Measurements from ENCODE around the gene EFL1. TPM values are rescaled to one million over a fixed set of nuclear protein-coding genes. Genes with fewer than 3 reads are reported as not detected.
"Not testable (repeated sequence)": the region's sequence is repeated elsewhere in the genome, so short reads cannot be mapped to it uniquely, and the experiment has no call there.

EFL1 gene
- total RNA-seq, 1 experiment from 2014 or later: 44.7 TPM

DNA sequence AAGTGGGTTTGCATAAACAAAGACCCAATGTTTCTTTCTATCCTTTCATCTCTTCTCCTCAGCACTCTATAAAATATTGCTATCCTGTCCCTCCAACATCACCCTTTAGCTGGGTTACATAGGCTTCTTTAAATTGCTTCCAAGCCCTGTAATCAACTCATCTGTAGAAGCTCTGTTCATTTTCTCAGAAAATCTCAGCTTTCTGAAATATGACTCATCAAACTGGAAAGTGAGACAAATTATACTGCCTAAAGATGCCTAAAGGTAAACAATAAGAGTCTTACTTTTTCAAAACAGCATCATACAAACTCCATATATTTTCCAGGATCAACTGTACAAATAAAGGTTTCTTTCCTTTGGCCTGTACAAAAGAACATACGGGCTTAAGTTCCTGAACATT lies 33.8 kb downstream of the EFL1 start:
- POLR2A ChIA-PET: no interaction called here
- intact Hi-C loops (cut with micrococcal nuclease): no loop called here
- Mint-ChIP-seq H3K4me1 (ENCODE audit: insufficient read depth, unreplicated experiment) (no peaks in the 10 kb centered on the region), H3K27me3 (ENCODE audit: insufficient read depth, unreplicated experiment) (no peaks in the 10 kb centered on the region), H3K27ac (ENCODE audit: low read depth, unreplicated experiment) (no peak overlapping the region), H3K9me3 (ENCODE audit: unreplicated experiment) (no peaks in the 10 kb centered on the region), H3K4me3 (ENCODE audit: unreplicated experiment) (no peak overlapping the region), H3K36me3 (ENCODE audit: insufficient read depth, unreplicated experiment) (peaks cover 60% of the 10 kb centered on the region)
- TF ChIP-seq, protein P1, sequence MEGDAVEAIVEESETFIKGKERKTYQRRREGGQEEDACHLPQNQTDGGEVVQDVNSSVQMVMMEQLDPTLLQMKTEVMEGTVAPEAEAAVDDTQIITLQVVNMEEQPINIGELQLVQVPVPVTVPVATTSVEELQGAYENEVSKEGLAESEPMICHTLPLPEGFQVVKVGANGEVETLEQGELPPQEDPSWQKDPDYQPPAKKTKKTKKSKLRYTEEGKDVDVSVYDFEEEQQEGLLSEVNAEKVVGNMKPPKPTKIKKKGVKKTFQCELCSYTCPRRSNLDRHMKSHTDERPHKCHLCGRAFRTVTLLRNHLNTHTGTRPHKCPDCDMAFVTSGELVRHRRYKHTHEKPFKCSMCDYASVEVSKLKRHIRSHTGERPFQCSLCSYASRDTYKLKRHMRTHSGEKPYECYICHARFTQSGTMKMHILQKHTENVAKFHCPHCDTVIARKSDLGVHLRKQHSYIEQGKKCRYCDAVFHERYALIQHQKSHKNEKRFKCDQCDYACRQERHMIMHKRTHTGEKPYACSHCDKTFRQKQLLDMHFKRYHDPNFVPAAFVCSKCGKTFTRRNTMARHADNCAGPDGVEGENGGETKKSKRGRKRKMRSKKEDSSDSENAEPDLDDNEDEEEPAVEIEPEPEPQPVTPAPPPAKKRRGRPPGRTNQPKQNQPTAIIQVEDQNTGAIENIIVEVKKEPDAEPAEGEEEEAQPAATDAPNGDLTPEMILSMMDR (IDR thresholded peaks at IDR 0.05; ENCODE audit: unreplicated experiment): no peak
- CTCF ChIA-PET: interaction anchor here (0.8 kb wide), 1 partner anchor 34 kb away, joined by 4 read pairs; the partner anchor contains the start of genes EFL1 and SAXO2
- no peak for DNase-seq (ENCODE audit: unreplicated experiment)
- BruUV-seq (replicated peaks): no TSS peak

DNA sequence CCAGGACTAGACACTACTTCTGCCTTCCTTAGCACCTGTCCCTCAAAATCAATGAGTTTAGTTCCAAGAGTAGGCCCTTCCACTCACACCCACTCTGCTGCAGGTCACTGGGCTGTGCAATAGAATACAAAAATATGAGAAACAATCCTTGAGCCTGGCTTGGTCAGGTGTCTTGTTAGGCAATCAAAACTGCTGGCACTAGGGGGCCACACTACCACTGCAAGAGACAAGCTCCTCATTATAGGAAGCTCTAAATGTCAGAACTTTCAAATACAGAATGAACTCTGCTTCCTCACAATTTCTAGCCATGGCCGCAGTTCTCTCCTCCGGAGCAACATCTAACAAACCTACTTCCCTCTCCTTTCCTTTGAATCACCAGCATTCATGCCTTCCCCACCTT lies 41.0 kb downstream of the EFL1 start:
- BruUV-seq (replicated peaks); H3K9me3 Mint-ChIP-seq (ENCODE audit: unreplicated experiment); H3K27me3 Mint-ChIP-seq (ENCODE audit: insufficient read depth, unreplicated experiment); H3K27ac Mint-ChIP-seq (ENCODE audit: low read depth, unreplicated experiment); intact Hi-C loops (cut with micrococcal nuclease); H3K4me1 Mint-ChIP-seq (ENCODE audit: insufficient read depth, unreplicated experiment); CTCF ChIA-PET; H3K4me3 Mint-ChIP-seq (ENCODE audit: unreplicated experiment): not testable (repeated sequence)
- POLR2A ChIA-PET: interaction anchor here (0.7 kb wide), 1 partner anchor 1640 kb away, joined by 3 read pairs; no protein-coding TSS in a partner anchor
- peak; percentile 30 for DNase-seq (ENCODE audit: unreplicated experiment)
- peaks cover 50% of the 10 kb centered on the region for H3K36me3 Mint-ChIP-seq (ENCODE audit: insufficient read depth, unreplicated experiment)

DNA sequence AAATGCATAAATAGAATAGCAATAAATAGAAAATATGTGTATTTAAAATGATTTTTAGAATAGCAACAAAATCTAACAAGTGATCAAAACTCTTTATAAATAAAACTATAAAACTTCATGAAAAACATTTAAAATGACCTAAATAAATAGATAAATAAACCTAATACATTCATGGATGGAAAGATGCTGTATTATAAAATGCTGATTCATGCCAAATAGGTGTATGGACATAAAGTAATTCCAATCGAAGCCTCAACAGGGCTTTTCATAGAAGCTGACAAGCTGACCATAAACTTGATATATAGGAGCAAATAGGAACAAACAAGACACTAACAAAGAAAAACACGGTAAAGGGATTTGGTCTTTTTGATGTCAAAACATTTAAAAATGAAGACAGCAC lies 46.4 kb downstream of the EFL1 start:
- POLR2A ChIA-PET; H3K4me3 Mint-ChIP-seq (ENCODE audit: unreplicated experiment); intact Hi-C loops (cut with micrococcal nuclease); H3K9me3 Mint-ChIP-seq (ENCODE audit: unreplicated experiment); BruUV-seq (replicated peaks); H3K27me3 Mint-ChIP-seq (ENCODE audit: insufficient read depth, unreplicated experiment); H3K4me1 Mint-ChIP-seq (ENCODE audit: insufficient read depth, unreplicated experiment); DNase-seq (ENCODE audit: unreplicated experiment): not testable (repeated sequence)
- peak overlapping the region; percentile 35 for H3K27ac Mint-ChIP-seq (ENCODE audit: low read depth, unreplicated experiment)
- CTCF ChIA-PET: interaction anchor here (0.7 kb wide), 1 partner anchor 315 kb away, joined by 3 read pairs; no protein-coding TSS in a partner anchor
- peaks cover 37% of the 10 kb centered on the region for H3K36me3 Mint-ChIP-seq (ENCODE audit: insufficient read depth, unreplicated experiment)

DNA sequence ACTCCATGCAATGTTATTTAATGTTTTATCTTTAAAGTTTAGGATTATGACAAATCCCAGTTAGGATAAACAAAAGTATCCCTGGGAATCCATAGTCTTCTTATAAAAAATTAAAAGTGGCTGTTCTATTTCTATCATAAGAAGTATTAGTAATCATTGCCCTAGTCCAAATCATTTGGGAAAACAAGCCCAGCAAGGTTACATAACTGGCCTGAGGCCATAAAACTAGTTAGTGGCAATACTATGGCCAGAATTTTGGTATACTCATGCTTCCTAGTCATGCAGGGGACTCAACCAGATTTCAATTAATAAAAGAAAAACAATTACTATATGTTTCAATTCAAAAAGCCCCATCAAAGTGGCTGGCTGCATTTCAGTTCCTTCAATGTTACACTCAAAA lies 50.3 kb downstream of the EFL1 start:
- CTCF ChIA-PET; H3K27me3 Mint-ChIP-seq (ENCODE audit: insufficient read depth, unreplicated experiment); H3K4me1 Mint-ChIP-seq (ENCODE audit: insufficient read depth, unreplicated experiment); H3K9me3 Mint-ChIP-seq (ENCODE audit: unreplicated experiment); H3K27ac Mint-ChIP-seq (ENCODE audit: low read depth, unreplicated experiment); BruUV-seq (replicated peaks); POLR2A ChIA-PET; intact Hi-C loops (cut with micrococcal nuclease); H3K4me3 Mint-ChIP-seq (ENCODE audit: unreplicated experiment): not testable (repeated sequence)
- DNase-seq (ENCODE audit: unreplicated experiment): peak; percentile 5
- H3K36me3 Mint-ChIP-seq (ENCODE audit: insufficient read depth, unreplicated experiment): peaks cover 28% of the 10 kb centered on the region

DNA sequence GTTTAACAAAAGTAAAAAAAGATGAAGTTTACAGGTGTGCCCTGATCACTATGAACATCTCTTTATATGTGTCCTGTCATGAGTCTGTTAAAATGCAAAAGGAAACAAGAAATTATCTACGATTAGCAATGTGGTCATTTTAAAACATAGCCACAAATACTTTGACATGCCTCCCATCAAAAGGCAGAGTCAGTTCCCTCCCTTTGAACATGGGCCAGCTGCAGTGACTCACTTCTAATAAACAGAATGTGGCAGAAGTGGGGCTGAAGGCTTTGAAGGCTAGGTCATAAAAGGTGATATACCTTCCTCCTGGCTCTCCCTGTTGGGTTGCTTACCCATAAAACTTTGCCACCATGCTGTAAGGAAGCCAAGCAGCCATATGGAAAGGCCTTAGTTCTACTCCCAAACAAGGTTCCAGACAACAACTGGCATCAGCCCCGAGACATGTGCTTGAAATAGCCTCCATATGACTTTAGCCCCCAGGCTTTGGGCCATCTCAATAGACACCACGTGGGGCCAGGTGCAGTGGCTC lies 52.4 kb downstream of the EFL1 start:
- H3K9me3 Mint-ChIP-seq (ENCODE audit: unreplicated experiment); H3K27ac Mint-ChIP-seq (ENCODE audit: low read depth, unreplicated experiment); H3K4me1 Mint-ChIP-seq (ENCODE audit: insufficient read depth, unreplicated experiment); BruUV-seq (replicated peaks); POLR2A ChIA-PET; CTCF ChIA-PET; H3K4me3 Mint-ChIP-seq (ENCODE audit: unreplicated experiment); intact Hi-C loops (cut with micrococcal nuclease); H3K27me3 Mint-ChIP-seq (ENCODE audit: insufficient read depth, unreplicated experiment): not testable (repeated sequence)
- H3K36me3 Mint-ChIP-seq (ENCODE audit: insufficient read depth, unreplicated experiment): peaks cover 28% of the 10 kb centered on the region
- peak; percentile 5 for DNase-seq (ENCODE audit: unreplicated experiment)

DNA sequence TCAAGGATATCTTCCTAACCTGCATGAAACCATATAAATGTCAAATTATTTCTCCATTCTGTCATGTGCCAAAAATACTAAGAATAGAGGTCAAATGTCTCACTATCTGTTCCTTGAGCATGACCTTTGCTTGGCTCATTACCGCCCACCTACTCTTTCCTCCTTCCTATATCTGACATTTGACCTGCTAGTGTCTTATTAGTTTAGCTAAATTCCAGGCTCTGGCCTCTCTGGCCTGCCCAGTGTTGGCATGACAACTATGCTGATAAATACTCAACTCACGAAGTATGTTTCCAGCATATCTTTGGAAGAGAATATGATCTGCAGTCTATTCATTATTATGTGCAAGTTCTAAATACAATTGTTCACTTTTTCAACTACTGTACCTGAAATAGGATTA lies 58.0 kb downstream of the EFL1 start:
- H3K27ac Mint-ChIP-seq (ENCODE audit: low read depth, unreplicated experiment); H3K27me3 Mint-ChIP-seq (ENCODE audit: insufficient read depth, unreplicated experiment); H3K4me1 Mint-ChIP-seq (ENCODE audit: insufficient read depth, unreplicated experiment); H3K9me3 Mint-ChIP-seq (ENCODE audit: unreplicated experiment); intact Hi-C loops (cut with micrococcal nuclease); H3K4me3 Mint-ChIP-seq (ENCODE audit: unreplicated experiment); BruUV-seq (replicated peaks); POLR2A ChIA-PET; DNase-seq (ENCODE audit: unreplicated experiment): not testable (repeated sequence)
- H3K36me3 Mint-ChIP-seq (ENCODE audit: insufficient read depth, unreplicated experiment): peaks cover 19% of the 10 kb centered on the region
- CTCF ChIA-PET: interaction anchor here (0.7 kb wide), 1 partner anchor 794 kb away, joined by 3 read pairs; no protein-coding TSS in a partner anchor
